B cell (primary cell): ENCODE results near the gene TBX6. TPM values are rescaled to one million over a fixed set of nuclear protein-coding genes. Genes with fewer than 3 reads are reported as not detected.

Source experiments
- ATAC-seq: fragments of 200-7000 bp; cut with Tn5 transposase; one replicate; pipeline ENCODE4 v1.10.0; 2021; ENCODE audit warnings: low read depth, mild to moderate bottlenecking, moderate number of reproducible peaks, moderate library complexity
- CTCF ChIA-PET: fragments of 350-600 bp; sonication (Branson Sonifier 250); formaldehyde crosslinking; loops from one replicate; lab custom pipeline; 2021; ENCODE audit warnings: antibody characterized with exemption, inconsistent platforms; lab: Charles Lee
- POLR2A ChIA-PET: fragments of 350-600 bp; sonication (Branson Sonifier 250); formaldehyde crosslinking; loops from one replicate; lab custom pipeline; 2021; ENCODE audit warnings: antibody characterized with exemption; lab: Charles Lee
- DNase-seq: peaks from one replicate; pipeline ENCODE4 v3.0.0; 2013
- H2AFZ ChIP-seq: 2 replicates; pipeline ENCODE4 v1.6.1; 2012; ENCODE audit warnings: mild to moderate bottlenecking, low read depth, low read length; ENCODE audit not compliant: insufficient read depth, poor library complexity, severe bottlenecking
- H3K27ac ChIP-seq, 2 donors: 1 replicate in 1 of 2; 2 replicates in 1 of 2; pipeline ENCODE4 v1.5.1; 2012 to 2013; ENCODE audit warnings: low read length in 2 of 2, mild to moderate bottlenecking in 2 of 2, moderate library complexity in 1 of 2
- H3K27me3 ChIP-seq, 4 experiments: fragments of 200-600 bp in 1 of 4; sonication (generic) in 1 of 4; replicated peaks in 1 of 4; 1 replicate in 2 of 4; 2 replicates in 2 of 4; pipeline versions ENCODE4 v1.6.1 to v1.7.0; 2013 to 2016; ENCODE audit warnings: low read length in 3 of 4, mild to moderate bottlenecking in 2 of 4, mixed read lengths in 1 of 4, moderate library complexity in 1 of 4; ENCODE audit not compliant: insufficient read depth in 4 of 4, control insufficient read depth in 3 of 4; ENCODE audit errors: control extremely low read depth in 1 of 4
- H3K36me3 ChIP-seq, 2 experiments: replicated peaks in 1 of 2; 1 replicate in 1 of 2; 2 replicates in 1 of 2; pipeline versions ENCODE4 v1.6.1 to v1.7.1; 2013; ENCODE audit warnings: low read length in 1 of 2; ENCODE audit not compliant: insufficient read depth in 2 of 2, control insufficient read depth in 1 of 2; ENCODE audit errors: control extremely low read depth in 1 of 2, extremely low read depth in 1 of 2
- H3K4me1 ChIP-seq, 2 donors: fragments of 200-600 bp in 1 of 2; sonication (generic) in 1 of 2; 1 replicate in 1 of 2; 2 replicates in 1 of 2; pipeline versions ENCODE4 v1.5.1 to v1.6.1; 2013 to 2017; ENCODE audit warnings: low read length in 2 of 2; ENCODE audit not compliant: control insufficient read depth in 2 of 2, insufficient read depth in 2 of 2
- H3K4me2 ChIP-seq: replicated peaks from 2 replicates; pipeline ENCODE3; 2012; ENCODE audit warnings: mild to moderate bottlenecking, low read depth, low read length; ENCODE audit not compliant: poor library complexity, severe bottlenecking
- H3K4me3 ChIP-seq, 5 experiments: fragments of 200-600 bp in 1 of 5; sonication (generic) in 1 of 5; 1 replicate in 3 of 5; 2 replicates in 2 of 5; pipeline versions ENCODE4 v1.5.1 to v1.7.0; 2011 to 2016; ENCODE audit warnings: low read length in 4 of 5, mild to moderate bottlenecking in 4 of 5, low read depth in 2 of 5, control low read depth in 1 of 5, moderate library complexity in 1 of 5; ENCODE audit not compliant: insufficient read depth in 1 of 5; ENCODE audit errors: control extremely low read depth in 1 of 5, extremely low read depth in 1 of 5
- H3K79me2 ChIP-seq: fragments of 200-600 bp; sonication (generic); one replicate; pipeline ENCODE4 v1.6.0; 2016; ENCODE audit warnings: low read length; ENCODE audit not compliant: control insufficient read depth, insufficient read depth
- H3K9ac ChIP-seq: fragments of 200-600 bp; sonication (generic); 2 replicates; pipeline ENCODE4 v1.6.1; 2017; ENCODE audit warnings: mild to moderate bottlenecking, low read length, moderate library complexity
- H3K9me3 ChIP-seq, 3 donors: one replicate each; pipeline versions ENCODE4 v1.6.1 to v1.7.1; 2013; ENCODE audit warnings: low read length in 2 of 3; ENCODE audit not compliant: control insufficient read depth in 2 of 3, insufficient read depth in 1 of 3; ENCODE audit errors: control extremely low read depth in 1 of 3
- H4K20me1 ChIP-seq: 2 replicates; pipeline ENCODE4 v1.6.0; 2012; ENCODE audit warnings: mild to moderate bottlenecking, low read length; ENCODE audit not compliant: insufficient read depth, control insufficient read depth, poor library complexity, severe bottlenecking
- H3K27ac Mint-ChIP-seq: one replicate; pipeline ENCODE4 v1.8.0; 2021; ENCODE audit warnings: mixed read lengths
- H3K27me3 Mint-ChIP-seq: one replicate; pipeline ENCODE4 v1.8.0; 2021; ENCODE audit warnings: mixed read lengths
- H3K4me1 Mint-ChIP-seq: one replicate; pipeline ENCODE4 v1.8.0; 2021; ENCODE audit warnings: mixed read lengths
- H3K4me3 Mint-ChIP-seq: one replicate; pipeline ENCODE4 v1.8.0; 2021; ENCODE audit warnings: mixed read lengths
- H3K9me3 Mint-ChIP-seq: one replicate; pipeline ENCODE4 v1.8.0; 2022; ENCODE audit warnings: mixed read lengths; ENCODE audit not compliant: insufficient read depth
- EZH2 ChIP-seq: IDR thresholded peaks from 2 replicates; pipeline ENCODE4 v1.6.1; 2012; ENCODE audit warnings: borderline replicate concordance, low read depth, mild to moderate bottlenecking, moderate library complexity, low read length; ENCODE audit not compliant: insufficient read depth, poor library complexity, severe bottlenecking
- WGBS: methylation state at CpG from one replicate; pipeline ENCODE4 v1.1.5; 2013; ENCODE audit warnings: missing lambda C conversion rate; ENCODE audit not compliant: insufficient coverage; 5-methylcytosine and 5-hydroxymethylcytosine counted together
- intact Hi-C: fragments of 100-400 bp; cut with micrococcal nuclease; formaldehyde crosslinking; loops from one replicate; pipeline ENCODE4 v1.10.0; 2022
- polyA plus RNA-seq: library from polyadenylated mRNA; depleted of rRNA; stranded (reverse); fragments of >200 nt; gene quantifications from 2 replicates; pipeline ENCODE4 v1.2.3, GENCODE V29; 2012
- total RNA-seq, 2 donors: library from RNA; stranded (reverse); fragments of 120-200 nt in 1 of 2; gene quantifications; 1 replicate in 1 of 2; 2 replicates in 1 of 2; pipeline versions ENCODE4 v1.2.3 to v1.2.4, GENCODE V29; 2013 to 2022
- TF ChIP-seq, protein P1 (sequence below): fragments of 200-600 bp; IDR thresholded peaks from one replicate; pipeline ENCODE4 v1.8.0; 2022; ENCODE audit warnings: antibody characterized with exemption, mild to moderate bottlenecking

The TBX6 gene
- total and polyA plus RNA-seq, 2 donors (not counting 1 experiment from before 2014, with no cell fraction given), result 1.4 to 5.4 TPM

DNA sequence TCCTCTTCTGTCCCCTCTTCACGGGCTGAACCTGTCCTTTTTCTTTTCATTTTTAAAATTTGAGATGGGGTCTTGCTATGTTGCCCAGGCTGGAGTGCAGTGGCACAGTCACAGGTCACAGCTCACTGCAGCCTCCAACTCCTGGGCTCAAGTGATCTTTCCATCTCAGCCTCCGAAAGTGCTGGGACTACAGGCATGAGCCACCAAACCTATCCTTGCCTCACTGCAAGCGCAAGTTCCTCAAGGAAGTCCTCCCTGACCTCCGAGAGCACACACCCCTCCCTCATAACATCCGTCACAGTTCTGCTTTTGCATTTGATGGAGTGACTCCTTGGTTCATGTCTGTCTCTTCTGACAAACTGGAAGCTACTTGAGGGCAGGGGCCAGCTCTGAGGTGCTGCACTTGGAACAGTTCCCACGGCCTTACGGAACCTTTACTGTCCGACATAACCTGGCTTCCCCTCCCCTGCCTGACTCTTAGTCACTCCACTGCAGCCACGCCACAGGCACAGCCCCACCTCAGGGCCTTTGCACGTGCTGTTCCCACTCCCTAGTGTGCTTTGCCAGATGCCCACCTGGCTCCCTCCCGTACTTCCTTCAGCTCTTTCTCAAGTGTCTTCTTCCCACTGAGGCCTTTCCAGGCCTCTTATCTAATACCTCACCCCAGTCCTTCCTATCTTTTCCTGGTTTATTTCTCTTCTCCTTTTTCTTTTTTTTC lies 4.4 kb downstream of the TBX6 start:
- no peak overlapping the region for H3K4me2 ChIP-seq
- CTCF ChIA-PET, result no interaction called here
- no peaks in the 10 kb centered on the region for H3K9me3 ChIP-seq
- no peaks in the 10 kb centered on the region for H3K27me3 ChIP-seq
- 85% methylated on average over 8 of the region's 11 CpGs for WGBS
- no peak overlapping the region for H3K9ac ChIP-seq
- POLR2A ChIA-PET, result interaction anchor here (0.5 to 0.7 kb wide), 2 partner anchors 22 to 319 kb away, joined by 5 read pairs; partner anchors contain the start of gene ALDOA
- H3K4me1 Mint-ChIP-seq, result peaks cover 25% of the 10 kb centered on the region
- no peak overlapping the region for H2AFZ ChIP-seq
- H3K4me1 ChIP-seq, result peaks cover 6 to 23% of the 10 kb centered on the region in 2 donors
- H3K27ac Mint-ChIP-seq, result peak overlapping the region; percentile 65
- H3K27ac ChIP-seq, result no peak overlapping the region
- H3K9me3 Mint-ChIP-seq, result no peaks in the 10 kb centered on the region
- peaks cover 0 to 32% of the 10 kb centered on the region in 2 experiments for H3K36me3 ChIP-seq
- TF ChIP-seq, protein P1, sequence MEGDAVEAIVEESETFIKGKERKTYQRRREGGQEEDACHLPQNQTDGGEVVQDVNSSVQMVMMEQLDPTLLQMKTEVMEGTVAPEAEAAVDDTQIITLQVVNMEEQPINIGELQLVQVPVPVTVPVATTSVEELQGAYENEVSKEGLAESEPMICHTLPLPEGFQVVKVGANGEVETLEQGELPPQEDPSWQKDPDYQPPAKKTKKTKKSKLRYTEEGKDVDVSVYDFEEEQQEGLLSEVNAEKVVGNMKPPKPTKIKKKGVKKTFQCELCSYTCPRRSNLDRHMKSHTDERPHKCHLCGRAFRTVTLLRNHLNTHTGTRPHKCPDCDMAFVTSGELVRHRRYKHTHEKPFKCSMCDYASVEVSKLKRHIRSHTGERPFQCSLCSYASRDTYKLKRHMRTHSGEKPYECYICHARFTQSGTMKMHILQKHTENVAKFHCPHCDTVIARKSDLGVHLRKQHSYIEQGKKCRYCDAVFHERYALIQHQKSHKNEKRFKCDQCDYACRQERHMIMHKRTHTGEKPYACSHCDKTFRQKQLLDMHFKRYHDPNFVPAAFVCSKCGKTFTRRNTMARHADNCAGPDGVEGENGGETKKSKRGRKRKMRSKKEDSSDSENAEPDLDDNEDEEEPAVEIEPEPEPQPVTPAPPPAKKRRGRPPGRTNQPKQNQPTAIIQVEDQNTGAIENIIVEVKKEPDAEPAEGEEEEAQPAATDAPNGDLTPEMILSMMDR, result no peak
- TF ChIP-seq EZH2, result no peak
- no peak for DNase-seq
- H3K4me3 ChIP-seq, result no peak overlapping the region
- H4K20me1 ChIP-seq, result no peaks in the 10 kb centered on the region
- intact Hi-C loops, result no loop called here
- H3K27me3 Mint-ChIP-seq, result no peaks in the 10 kb centered on the region
- ATAC-seq, result no peak
- H3K79me2 ChIP-seq, result no peaks in the 10 kb centered on the region
- no peak overlapping the region for H3K4me3 Mint-ChIP-seq
